HCT116 (cell line): Measurements from ENCODE around the gene KRTAP4-4. TPM values are rescaled to one million over a fixed set of nuclear protein-coding genes. Genes with fewer than 3 reads are reported as not detected.

Experiments
- ATAC-seq: fragments of 200-7000 bp; cut with Tn5 transposase; 2 replicates; pipeline ENCODE4 v1.9.1; 2020; ENCODE audit warnings: mild to moderate bottlenecking, moderate library complexity
- BruUV-seq: library from RNA; stranded (reverse); fragments of 400-500 nt; replicated peaks from 2 replicates; lab custom pipeline; 2021; lab: Mats Ljungman, UMichigan
- CTCF ChIA-PET: fragments of 300-600 bp; sonication (Branson Sonifier 250); formaldehyde crosslinking; loops from one replicate; lab custom pipeline; 2021; ENCODE audit warnings: antibody characterized with exemption; lab: Charles Lee
- POLR2A ChIA-PET: fragments of 300-600, 350-600 bp; sonication (Branson Sonifier 250); formaldehyde crosslinking; loops from one replicate; lab custom pipeline; 2021; ENCODE audit warnings: antibody characterized with exemption; lab: Charles Lee
- RAD21 ChIA-PET, 2 experiments: fragments of 300-600 bp; sonication (Branson Sonifier 250); formaldehyde crosslinking; loops; one replicate each; lab custom pipeline; 2023; ENCODE audit warnings: low total read pairs in 2 of 2; ENCODE audit not compliant: uncharacterized antibody in 2 of 2, unreplicated experiment in 2 of 2, low non-redundant PET in 1 of 2; lab: Charles Lee
- DNase-seq: peaks from one replicate; pipeline ENCODE4 v3.0.0-alpha.2; 2010; ENCODE audit warnings: low read depth, low spot score
- H2AFZ ChIP-seq: fragments of 200-600 bp; shearing (Covaris generic), sonication (generic); 2 replicates; pipeline ENCODE4 v1.6.1; 2017; ENCODE audit warnings: low read depth, mixed run types, mixed read lengths, antibody characterized with exemption, low read length; ENCODE audit not compliant: poor library complexity, severe bottlenecking
- H3K27ac ChIP-seq: 2 replicates; pipeline ENCODE4 v1.5.1; 2012; ENCODE audit warnings: low read depth, low read length
- H3K27me3 ChIP-seq: fragments of 200-600 bp; sonication (generic); 2 replicates; pipeline ENCODE4 v1.6.1; 2016; ENCODE audit warnings: mixed run types, low read length, mixed read lengths; ENCODE audit not compliant: insufficient read depth
- H3K36me3 ChIP-seq, 2 experiments: fragments of 200-500 bp in 1 of 2; fragments of 200-600 bp in 1 of 2; sonication (Bioruptor generic) in 1 of 2; sonication (generic) in 1 of 2; 2 replicates each; pipeline versions ENCODE4 v1.5.1 to v1.6.1; 2014 to 2016; ENCODE audit warnings: low read length in 2 of 2, inconsistent platforms in 1 of 2, mixed read lengths in 1 of 2, mixed run types in 1 of 2; ENCODE audit not compliant: insufficient read depth in 2 of 2, control insufficient read depth in 1 of 2
- H3K4me1 ChIP-seq, 2 experiments: fragments of 200-600 bp in 1 of 2; sonication (generic) in 1 of 2; 2 replicates each; pipeline versions ENCODE4 v1.5.1 to v1.6.1; 2012 to 2017; ENCODE audit warnings: low read length in 2 of 2, inconsistent platforms in 1 of 2, mild to moderate bottlenecking in 1 of 2, mixed read lengths in 1 of 2, mixed run types in 1 of 2, moderate library complexity in 1 of 2; ENCODE audit not compliant: insufficient read depth in 2 of 2, control insufficient read depth in 1 of 2
- H3K4me2 ChIP-seq: fragments of 200-600 bp; sonication (generic); 2 replicates; pipeline ENCODE4 v1.6.1; 2017; ENCODE audit warnings: mixed run types, low read length, mixed read lengths
- H3K4me3 ChIP-seq, 2 experiments: fragments of 200-600 bp in 1 of 2; sonication (generic) in 1 of 2; replicated peaks in 1 of 2; 2 replicates each; pipeline ENCODE4 v1.5.1; 2011 to 2016; ENCODE audit warnings: low read length in 2 of 2, control low read depth in 1 of 2, low read depth in 1 of 2, mild to moderate bottlenecking in 1 of 2, mixed read lengths in 1 of 2, mixed run types in 1 of 2
- H3K79me2 ChIP-seq: fragments of 200-600 bp; sonication (generic); 2 replicates; pipeline ENCODE4 v1.6.1; 2017; ENCODE audit warnings: mild to moderate bottlenecking, mixed run types, low read length, moderate library complexity, mixed read lengths; ENCODE audit not compliant: insufficient read depth
- H3K9ac ChIP-seq: fragments of 200-600 bp; sonication (generic); 2 replicates; pipeline ENCODE4 v1.6.1; 2016; ENCODE audit warnings: low read length, mixed read lengths
- H3K9me2 ChIP-seq: fragments of 200-600 bp; sonication (generic), shearing (Covaris generic); 2 replicates; pipeline ENCODE4 v1.6.1; 2017; ENCODE audit warnings: mixed run types, mild to moderate bottlenecking, moderate library complexity; ENCODE audit not compliant: insufficient read depth
- H3K9me3 ChIP-seq, 2 experiments: fragments of 200-500 bp in 1 of 2; fragments of 200-600 bp in 1 of 2; sonication (Bioruptor generic) in 1 of 2; sonication (generic) in 1 of 2; 2 replicates each; pipeline ENCODE4 v1.6.1; 2014 to 2017; ENCODE audit warnings: low read length in 2 of 2, mixed read lengths in 2 of 2, inconsistent platforms in 1 of 2, low read depth in 1 of 2, mild to moderate bottlenecking in 1 of 2, mixed run types in 1 of 2, moderate library complexity in 1 of 2; ENCODE audit not compliant: control insufficient read depth in 1 of 2, insufficient read depth in 1 of 2
- H4K20me1 ChIP-seq: fragments of 200-600 bp; sonication (generic), shearing (Covaris generic); 2 replicates; pipeline ENCODE4 v1.6.1; 2017; ENCODE audit warnings: mixed run types, mild to moderate bottlenecking, moderate library complexity; ENCODE audit not compliant: insufficient read depth
- CBX3 ChIP-seq: IDR thresholded peaks from 2 replicates; pipeline ENCODE4 v1.6.1; 2012; ENCODE audit warnings: low read depth
- CEBPB ChIP-seq: IDR thresholded peaks from 2 replicates; pipeline ENCODE4 v1.6.1; 2012; ENCODE audit warnings: low read depth
- CTCF ChIP-seq, 3 experiments: fragments of 200-600 bp in 1 of 3; sonication (generic) in 1 of 3; IDR thresholded peaks in 2 of 3; conservative IDR thresholded peaks in 1 of 3; 2 replicates each; pipeline ENCODE4 v1.5.1; 2012 to 2017; ENCODE audit warnings: low read depth in 2 of 3, low read length in 2 of 3, antibody characterized with exemption in 1 of 3, borderline replicate concordance in 1 of 3, control low read depth in 1 of 3, mild to moderate bottlenecking in 1 of 3, mixed read lengths in 1 of 3, mixed run types in 1 of 3, moderate library complexity in 1 of 3; ENCODE audit not compliant: insufficient read depth in 1 of 3
- EGR1 ChIP-seq: IDR thresholded peaks from 2 replicates; pipeline ENCODE4 v1.6.1; 2012; ENCODE audit warnings: low read depth
- ELF1 ChIP-seq: IDR thresholded peaks from 2 replicates; pipeline ENCODE4 v1.6.1; 2012; ENCODE audit warnings: low read depth, borderline replicate concordance
- EZH2phosphoT487 ChIP-seq: fragments of 200-600 bp; IDR thresholded peaks from 2 replicates; pipeline ENCODE4 v1.6.1; 2018; ENCODE audit warnings: antibody characterized with exemption, borderline replicate concordance
- POLR2A ChIP-seq: IDR thresholded peaks from 2 replicates; pipeline ENCODE4 v1.7.0; 2011; ENCODE audit warnings: borderline replicate concordance; ENCODE audit not compliant: insufficient read depth, insufficient read length; ENCODE audit errors: extremely low read depth
- REST ChIP-seq: IDR thresholded peaks from 2 replicates; pipeline ENCODE4 v1.6.1; 2012; ENCODE audit warnings: low read depth
- TCF7L2 ChIP-seq: IDR thresholded peaks from 2 replicates; pipeline ENCODE4 v1.7.0; 2011; ENCODE audit warnings: borderline replicate concordance, inconsistent platforms; ENCODE audit not compliant: insufficient read depth, insufficient read length; ENCODE audit errors: extremely low read depth
- ZBTB33 ChIP-seq: IDR thresholded peaks from 2 replicates; pipeline ENCODE4 v1.6.1; 2011; ENCODE audit warnings: mild to moderate bottlenecking, low read length, moderate library complexity; ENCODE audit not compliant: insufficient replicate concordance; ENCODE audit errors: extremely low read depth
- ZFX ChIP-seq: fragments of 450-650 bp; IDR thresholded peaks from 2 replicates; pipeline ENCODE4 v1.6.1; 2017
- intact Hi-C: fragments of 100-400 bp; cut with micrococcal nuclease; formaldehyde crosslinking; loops from 2 replicates; pipeline ENCODE4 v1.10.0; 2022
- total RNA-seq: library from RNA; stranded (reverse); gene quantifications from one replicate; pipeline ENCODE4 v1.2.1, GENCODE V29; 2021; ENCODE audit not compliant: unreplicated experiment

The KRTAP4-4 gene
- total RNA-seq, 1 experiment from 2014 or later = not detected

GRCh38 chr17:41167561-41167960 lies 7.0 kb upstream of the KRTAP4-4 start:
- Histone ChIP-seq H2AFZ (no peak overlapping the region), H3K79me2 (no peaks in the 10 kb centered on the region), H3K36me3 (no peaks in the 10 kb centered on the region), H3K27me3 (no peaks in the 10 kb centered on the region), H4K20me1 (no peaks in the 10 kb centered on the region), H3K4me2 (no peak overlapping the region), H3K9me2 (no peaks in the 10 kb centered on the region), H3K9me3 (no peaks in the 10 kb centered on the region; a peak in 1 of 4 replicates), H3K4me1 (no peaks in the 10 kb centered on the region), H3K27ac (no peak overlapping the region), H3K4me3 (no peak overlapping the region), H3K9ac (no peak overlapping the region)
- BruUV-seq = no TSS peak
- ChIA-PET POLR2A (interaction anchor here (0.7 kb wide), 1 partner anchor 106 kb away, joined by 3 read pairs; no protein-coding TSS in a partner anchor), RAD21 (no interaction called here), CTCF (no interaction called here)
- no peak for ATAC-seq
- intact Hi-C loops = no loop called here
- TF ChIP-seq EZH2phosphoT487 (no peak), TCF7L2 (no peak), ELF1 (no peak), ZFX (no peak), CBX3 (no peak), EGR1 (no peak), ZBTB33 (no peak), CTCF (IDR thresholded peaks at IDR 0.05 in 2 of 3, conservative IDR thresholded peaks at IDR 0.05 in 1 of 3; ENCODE audit: borderline replicate concordance in 1 of 3, insufficient read depth in 1 of 3, low read depth in 2 of 3, low read length in 2 of 3) (no peak), REST (no peak), POLR2A (no peak), CEBPB (no peak)
- no peak for DNase-seq
